GM18870 (cell line): ENCODE data around the gene RPS18.
A peak's percentile ranks its signal among the peaks of the same experiment; 100 is the strongest.
"Not testable (repeated sequence)": the region's sequence is repeated elsewhere in the genome, so short reads cannot be mapped to it uniquely, and the experiment has no call there.

Experiments used
- ATAC-seq: cut with Tn5 transposase; IDR thresholded peaks from one replicate; pipeline ENCODE4 v1.9.1; 2021; ENCODE audit warnings: moderate library complexity; ENCODE audit not compliant: unreplicated experiment

RPS18 gene

DNA sequence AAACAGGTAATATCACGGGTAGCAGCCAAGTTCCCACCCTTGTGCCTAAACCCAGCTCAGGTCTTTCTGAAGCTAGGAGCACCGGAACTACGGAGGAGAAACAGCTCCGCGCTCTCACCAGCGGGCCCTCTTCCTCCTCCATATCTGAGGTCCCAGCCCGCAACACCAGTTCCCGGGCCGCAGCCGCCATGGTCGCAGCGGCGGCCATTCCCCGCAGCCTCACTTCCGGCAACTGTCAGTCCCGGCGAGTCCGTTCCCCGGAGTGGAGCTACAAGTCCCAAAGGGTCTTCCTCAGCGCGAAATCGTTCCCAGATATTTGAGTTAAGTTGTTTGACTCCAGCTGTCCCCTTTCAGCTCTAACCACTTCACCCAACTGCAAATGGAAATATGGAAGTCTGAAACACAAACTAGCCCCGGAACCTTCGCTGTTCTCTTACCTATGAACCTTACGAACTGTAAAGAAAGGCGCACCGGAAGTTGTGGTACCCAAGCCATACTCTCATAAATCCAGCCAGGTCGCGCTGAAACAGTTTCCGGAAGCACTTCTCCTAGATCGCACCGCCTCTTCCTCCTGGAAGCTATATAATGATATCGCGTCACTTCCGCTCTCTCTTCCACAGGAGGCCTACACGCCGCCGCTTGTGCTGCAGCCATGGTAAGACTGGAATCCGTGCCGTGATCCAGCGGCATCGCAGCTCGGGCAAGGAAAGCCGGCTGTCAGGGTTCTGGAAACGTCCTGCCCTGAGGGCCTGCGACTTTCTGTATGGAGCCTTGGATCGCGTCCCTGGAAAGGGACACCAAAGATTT, at the start of gene RPS18, which contains the start of gene VPS52:
Gene RPS18, plus strand, starts transcription at position 608 of the 807 bp plus-strand sequence. Its CDS starts 45 bp downstream, at position 653.
Gene VPS52, minus strand, starts transcription at position 409 of the 807 bp plus-strand sequence. Its CDS starts 201 bp downstream, at position 208.
- ATAC-seq = peak; percentile 78

DNA sequence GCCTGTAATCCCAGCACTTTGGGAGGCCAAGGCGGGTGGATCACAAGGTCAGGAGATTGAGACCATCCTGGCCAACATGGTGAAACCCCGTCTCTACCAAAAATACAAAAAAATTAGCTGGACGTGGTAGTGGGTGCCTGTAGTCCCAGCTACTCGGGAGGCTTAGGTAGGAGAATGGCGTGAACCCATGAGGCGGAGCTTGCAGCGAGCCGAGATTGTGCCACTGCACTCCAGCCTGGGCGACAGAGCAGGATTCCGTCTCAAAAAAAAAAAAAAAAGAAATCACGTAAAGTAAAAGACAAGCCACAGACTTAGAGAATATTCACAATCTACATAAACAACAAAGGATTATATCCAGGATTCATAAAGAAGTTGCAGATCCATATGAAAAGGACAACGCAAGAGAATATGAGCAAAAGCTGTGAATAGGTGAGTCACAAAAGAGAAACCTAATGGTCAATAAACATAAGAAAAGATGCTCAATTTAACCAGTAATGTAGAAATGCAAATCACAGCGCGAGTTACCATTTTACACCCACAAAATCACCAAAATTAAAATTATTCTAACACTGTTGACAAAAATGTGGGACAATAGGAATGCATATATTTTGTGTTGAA, 45.3 kb upstream of the RPS18 start:
- ATAC-seq = not testable (repeated sequence)

DNA sequence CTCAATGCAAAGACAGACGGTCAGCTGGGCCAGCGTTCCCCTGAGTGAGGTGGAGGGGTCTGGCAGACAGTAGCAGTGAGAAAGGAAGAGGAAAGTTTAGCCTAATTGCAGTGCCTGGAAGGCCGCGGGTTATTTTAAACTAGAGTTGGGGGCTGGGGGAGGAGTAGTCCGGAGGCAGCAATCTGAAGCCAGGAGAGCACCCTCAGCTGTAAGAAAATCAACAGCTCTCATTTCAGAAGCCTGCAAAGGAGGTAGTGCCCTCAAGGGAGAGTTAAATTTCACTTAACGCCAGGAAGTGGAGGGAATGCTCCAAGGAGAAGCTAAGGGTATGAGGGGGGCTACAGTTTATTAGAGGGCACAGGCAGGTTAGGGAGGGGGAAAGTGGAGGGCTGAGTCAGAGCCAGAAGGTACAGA, 36.6 kb upstream of the RPS18 start:
- ATAC-seq = no peak

DNA sequence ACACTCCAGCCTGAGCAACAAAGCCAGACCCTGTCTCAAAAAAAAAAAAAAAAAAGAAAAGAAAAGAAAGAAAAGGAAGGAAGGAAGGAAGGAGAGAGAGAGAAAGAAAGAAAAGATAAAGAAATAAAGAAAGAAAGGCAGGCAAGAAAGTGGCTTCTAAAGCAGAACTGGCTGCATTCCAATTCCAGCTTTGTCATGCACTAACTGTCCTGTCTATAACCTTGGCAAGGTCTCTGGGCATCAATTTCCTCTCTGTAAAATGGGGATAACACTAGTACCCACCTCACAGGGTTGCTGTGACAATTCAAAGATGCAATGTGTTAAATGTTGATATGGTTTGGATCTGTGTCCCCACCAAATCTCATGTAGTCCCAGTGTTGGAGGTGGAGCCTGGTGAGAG, 35.5 kb upstream of the RPS18 start:
- ATAC-seq = no peak

DNA sequence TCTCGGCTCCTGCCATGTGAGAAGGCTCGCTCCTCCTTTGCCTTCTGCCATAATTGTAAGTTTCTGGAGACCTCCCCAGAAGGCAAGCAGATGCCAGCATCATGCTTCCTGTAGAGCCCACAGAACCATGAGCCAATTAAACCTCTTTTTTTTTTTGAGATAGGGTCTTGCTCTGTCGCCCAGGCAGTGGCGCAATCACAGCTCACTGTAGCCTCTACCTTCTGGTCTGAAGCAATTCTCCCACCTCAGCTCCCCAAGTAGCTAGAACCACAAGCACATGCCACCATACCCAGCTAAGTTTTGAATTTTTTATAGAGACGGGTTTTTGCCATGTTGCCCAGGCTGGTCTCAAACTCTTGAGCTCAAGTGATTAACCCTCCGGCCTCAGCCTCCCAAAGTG, 35.0 kb upstream of the RPS18 start:
- ATAC-seq = no peak

DNA sequence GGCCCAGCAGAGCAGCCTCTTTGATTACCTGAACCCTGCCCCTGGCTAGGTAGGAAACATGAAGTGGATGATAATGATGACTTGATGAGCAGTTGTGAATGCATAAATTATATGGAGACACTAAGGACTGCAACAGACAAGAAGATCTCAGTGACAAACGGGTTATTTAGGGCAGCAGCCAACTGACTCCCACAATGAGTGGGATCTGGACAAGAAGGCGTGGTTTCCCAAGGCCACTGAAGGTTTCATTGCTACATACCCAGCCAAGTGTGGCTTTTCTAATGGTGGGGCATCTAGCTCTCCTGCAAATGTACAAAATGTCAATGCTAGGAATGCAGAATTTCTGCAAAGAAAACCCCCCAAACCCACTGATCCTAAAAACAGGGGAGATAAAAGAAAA, 34.1 kb upstream of the RPS18 start:
- ATAC-seq = no peak

DNA sequence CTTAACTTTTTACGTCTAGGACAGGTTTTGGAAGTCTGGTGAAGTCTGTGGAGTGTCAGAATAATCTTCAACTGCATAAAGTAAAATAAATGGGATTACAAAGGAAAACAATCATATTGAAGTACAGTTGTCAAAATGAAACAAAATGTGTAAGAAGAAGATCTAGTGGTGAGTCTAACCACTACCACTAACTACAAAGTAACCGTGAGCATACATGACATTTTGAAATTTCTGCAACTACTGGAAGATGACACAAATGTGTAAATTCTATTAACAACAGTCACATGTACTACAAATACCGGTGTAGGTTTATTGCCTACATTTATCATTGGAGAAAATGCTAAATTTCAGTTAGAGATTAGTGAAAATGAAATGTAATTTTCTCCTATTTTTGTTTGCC, 29.9 kb upstream of the RPS18 start:
- ATAC-seq = no peak

DNA sequence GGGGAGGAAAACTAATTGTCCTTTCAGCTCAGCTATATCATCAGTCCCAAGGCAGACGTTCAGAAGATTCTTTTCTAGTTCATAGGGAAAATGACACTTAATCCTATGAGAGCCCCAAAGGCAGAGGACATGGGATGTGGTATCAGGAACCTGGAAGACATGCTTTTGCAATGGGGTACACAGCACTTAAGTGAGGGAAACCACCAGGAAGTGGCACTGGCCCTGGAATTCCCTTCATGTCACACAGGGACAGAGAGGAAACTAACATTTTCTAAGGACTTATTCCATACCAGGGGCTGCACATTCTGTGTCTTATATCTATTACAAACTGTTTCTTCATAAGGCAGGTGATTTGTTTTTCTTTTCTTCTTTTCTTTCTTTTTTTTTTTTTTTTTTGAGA, 28.4 kb upstream of the RPS18 start:
- no peak for ATAC-seq

DNA sequence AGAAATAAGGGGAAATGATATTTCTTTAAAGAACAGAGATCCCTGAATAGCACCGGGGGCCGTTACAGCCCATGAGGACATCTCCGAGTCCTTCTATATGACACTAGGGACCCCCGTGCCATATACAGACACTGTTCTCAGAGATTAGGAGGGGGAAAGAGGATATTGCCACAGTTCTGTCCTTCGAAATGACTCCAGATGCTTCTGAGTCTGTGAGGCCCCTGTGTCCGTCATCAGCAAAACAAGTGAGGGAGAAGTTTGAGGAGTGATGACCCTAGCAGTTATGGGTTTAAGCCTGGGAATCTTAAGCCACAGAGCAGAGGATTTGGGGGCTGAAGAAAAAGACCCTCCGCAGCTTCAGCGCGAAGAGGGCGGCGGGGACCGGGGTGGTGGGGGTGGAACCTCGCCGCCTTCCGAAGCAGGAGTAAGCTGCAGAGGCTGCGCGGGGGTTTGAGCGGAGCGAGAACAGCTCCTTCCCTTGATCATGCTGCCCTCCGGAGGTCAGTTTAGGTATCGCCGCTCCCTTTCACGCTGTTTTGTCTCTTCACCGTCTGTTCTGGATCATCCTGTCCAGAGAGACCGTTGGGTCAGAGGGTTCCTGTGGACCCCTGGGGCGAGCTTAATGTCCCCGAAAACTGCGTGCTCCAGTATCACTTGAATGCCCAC, 23.8 kb upstream of the RPS18 start:
- ATAC-seq = no peak

DNA sequence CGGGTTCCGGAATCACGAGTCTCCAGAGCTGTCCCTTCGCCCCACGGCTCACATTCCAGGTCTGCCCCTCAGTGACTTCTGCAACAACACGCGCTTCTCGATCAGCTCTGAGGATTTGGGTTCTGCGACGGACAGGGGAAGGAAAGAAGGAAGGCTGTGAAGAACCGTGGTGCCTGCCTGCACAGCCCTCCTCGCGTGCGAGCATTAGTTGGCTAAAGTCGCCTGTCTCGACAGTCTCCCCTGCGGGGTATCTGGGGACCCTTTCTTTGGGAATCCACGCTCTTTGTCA, 23.3 kb upstream of the RPS18 start:
- ATAC-seq = no peak

DNA sequence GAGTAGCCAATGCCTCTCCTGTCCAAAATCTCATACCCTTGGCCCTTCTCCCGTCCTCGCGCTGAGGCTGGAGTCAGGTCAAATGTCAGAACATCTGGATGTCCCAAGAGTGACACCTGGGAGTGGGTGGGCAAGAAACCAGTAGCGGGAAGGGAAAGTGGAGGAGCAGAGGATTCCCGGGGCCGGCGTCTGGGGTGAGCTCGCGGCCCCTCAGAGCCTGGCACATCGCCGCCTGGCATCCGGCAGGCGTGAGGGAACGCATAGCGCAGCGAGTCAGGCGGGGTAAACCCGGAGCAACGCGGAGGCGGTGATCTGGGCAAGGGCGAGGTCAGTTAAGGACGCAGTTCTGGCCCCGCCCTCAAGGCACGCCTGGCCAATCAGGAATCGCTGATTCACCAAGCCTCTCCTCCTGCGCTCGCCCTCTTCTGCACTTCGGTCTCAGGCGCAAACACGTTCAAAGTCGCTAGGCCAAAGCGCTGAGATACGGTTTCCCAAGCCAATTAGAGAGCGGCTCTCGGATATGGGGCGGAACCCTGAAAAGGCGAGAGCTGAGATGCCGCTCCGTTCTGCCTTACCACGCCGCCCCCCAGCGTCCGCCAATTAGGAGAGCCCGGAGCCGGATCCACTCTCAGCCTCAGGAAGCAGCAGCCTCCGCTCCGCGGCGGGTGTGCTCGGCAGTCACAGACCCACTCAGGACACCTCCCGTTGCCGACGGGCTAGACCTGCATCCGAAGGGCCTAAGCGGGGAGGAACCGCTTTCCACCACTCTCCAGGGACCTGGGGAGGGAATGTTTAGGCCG, 22.7 kb upstream of the RPS18 start:
- ATAC-seq = peak; percentile 89

DNA sequence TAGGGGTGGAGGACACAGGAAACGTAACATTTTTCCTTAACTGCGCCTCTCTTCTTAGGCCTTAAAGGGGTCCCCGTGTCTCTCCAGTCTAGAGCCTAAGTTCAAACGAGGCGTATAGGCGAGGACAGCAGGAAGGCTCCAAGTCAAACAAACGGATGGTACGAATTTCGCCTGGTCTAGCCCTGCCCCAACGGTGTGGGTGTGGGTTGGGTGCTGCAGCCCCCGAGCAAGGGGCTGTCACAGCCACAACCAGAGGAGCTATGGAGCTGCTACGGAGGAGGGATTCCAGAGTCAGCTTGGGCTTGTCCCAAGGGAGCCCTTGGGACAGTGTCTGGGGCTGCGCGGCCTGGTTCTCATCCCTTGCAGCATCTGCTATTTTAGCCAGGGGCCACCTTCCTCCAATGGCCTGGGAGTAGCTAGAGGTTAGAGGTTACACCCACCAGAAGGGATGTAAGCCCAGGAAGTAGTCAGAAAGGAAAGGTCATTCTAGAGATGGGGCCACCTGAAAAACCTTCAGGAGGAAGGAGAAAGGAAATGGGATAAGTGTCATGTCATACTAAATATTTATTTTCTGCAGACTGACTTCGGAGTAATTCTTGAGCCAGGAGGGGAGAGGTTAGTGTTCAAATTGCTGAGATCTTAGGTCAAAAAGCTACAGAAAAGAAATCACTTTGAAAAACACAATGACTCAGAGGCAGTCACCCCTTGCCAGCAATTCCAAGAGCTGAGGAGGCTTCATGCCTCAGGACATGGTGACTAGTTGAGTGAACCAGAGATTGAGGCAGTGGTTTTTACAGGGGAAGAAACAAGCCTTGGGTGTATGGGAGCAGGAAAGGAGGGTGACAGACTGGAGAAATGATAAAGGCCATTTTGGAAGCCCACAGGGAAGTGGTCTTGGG, 21.9 kb upstream of the RPS18 start:
- ATAC-seq = no peak

DNA sequence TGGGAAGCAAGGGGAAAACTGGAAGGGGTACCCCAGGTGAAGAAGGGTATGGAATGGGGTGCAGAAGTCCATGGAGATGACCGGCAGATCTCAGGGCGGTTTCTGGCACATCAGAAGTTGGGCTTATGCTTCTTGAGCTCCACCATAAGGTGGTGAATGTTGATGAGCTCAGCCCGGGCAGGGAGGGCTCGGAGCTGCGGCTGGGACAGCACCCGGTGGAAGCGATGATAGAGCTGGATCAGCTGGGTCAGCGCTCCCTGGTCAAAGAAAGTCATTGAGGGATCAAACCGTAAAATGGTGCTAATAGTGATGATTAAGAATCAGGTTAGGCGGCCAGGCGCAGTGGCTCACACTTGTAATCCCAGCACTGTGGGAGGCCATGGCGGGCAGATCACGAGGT, 21.1 kb upstream of the RPS18 start:
- ATAC-seq = no peak

DNA sequence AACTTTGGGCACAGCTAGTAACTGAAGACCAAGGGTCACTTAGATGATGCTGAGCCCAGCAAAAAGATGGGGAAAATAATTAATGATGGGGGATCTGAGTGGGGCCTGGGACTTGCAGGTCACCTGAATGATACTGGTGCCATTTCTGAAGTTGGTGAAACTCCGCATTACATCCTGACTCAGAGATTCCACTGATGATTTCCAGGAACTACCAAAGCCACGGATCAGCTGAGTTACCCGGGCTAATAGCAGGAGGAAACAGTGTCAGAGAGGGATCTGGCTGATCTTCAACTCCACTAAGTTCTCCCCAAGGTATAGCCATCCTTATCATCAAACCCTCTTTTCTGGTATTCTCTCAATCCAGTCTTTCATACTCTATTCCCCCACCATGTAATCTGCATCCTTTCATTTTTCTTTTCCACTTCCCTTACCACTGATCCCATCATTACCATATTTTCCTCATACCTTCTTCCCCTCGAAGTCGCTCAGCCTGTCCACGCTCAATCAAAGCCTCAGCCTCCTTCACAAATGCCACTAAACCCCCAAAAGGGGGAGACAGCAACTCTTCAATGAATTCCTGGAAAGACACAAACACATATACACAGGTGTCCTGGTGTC, 20.4 kb upstream of the RPS18 start:
- ATAC-seq = no peak

DNA sequence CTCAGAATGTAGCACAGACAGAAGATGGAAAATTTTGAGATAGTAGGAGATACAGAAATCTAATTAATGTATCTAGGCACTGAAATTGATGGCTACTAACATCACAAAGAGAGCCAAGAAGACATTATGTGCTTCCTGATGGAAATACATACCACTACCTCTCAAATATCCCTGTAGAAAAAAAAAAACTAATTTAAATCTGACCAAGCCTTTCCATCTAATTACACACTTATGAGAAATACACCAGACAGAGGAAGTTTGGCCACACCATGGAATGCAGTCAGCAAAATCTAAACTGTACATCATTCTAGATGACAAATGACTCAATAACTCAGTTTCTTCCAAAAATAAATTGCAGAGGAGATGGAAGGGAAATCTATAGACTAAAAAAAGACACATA, 19.1 kb upstream of the RPS18 start:
- no peak for ATAC-seq

DNA sequence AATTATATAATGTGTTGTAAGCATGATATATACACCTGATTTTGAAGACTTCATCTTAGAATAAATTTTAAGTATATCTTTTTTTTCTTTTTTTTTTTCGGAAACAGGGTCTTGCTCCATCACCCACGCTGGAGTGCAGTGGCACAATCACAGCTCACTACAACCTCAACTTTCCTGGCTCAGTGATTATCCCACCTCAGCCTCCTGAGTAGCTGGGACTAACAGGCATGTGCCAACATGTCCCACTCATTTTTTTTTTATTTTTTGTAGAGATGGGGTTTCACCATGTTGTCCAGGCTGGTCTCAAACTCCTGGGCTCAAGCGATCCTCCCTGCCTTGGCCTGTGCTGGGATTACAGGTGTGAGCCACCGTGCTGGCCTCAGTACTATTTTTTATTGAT, 17.3 kb upstream of the RPS18 start:
- ATAC-seq = no peak

DNA sequence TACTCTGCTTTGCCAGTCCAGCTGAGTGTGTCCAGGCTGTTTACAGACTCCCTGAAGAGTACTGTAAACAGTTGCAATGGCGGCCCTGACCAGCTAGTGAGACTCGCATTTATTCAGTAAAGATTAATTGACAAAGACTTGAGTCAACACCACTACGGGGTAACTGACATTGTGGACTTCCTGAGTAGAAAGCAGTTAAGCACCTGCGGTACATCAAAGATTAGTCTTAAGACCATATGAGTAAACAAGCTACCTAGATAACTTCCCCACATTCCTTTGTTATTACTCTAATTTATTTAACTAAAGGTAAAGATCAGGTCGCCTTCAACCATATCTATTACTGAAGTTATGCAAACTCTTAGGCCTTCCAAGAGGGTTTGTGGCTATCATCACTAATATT, 12.8 kb upstream of the RPS18 start:
- ATAC-seq = no peak

DNA sequence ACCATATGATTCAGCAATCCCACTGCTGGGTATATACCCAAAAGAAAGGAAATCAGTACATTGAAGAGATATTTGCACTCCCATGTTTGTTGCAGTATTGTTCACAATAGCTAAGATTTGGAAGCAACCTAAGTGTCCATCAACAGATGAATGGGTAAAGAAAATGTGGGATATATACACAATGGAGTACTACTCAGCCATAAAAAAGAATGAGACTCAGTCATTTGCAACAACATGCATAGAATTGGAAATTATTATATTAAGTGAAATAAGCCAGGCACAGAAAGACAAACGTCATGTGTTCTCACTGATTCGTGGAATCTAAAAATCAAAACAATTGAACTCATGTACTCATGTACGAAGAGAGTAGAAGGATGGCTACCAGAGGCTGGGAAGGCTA, 9.4 kb upstream of the RPS18 start:
- not testable (repeated sequence) for ATAC-seq

DNA sequence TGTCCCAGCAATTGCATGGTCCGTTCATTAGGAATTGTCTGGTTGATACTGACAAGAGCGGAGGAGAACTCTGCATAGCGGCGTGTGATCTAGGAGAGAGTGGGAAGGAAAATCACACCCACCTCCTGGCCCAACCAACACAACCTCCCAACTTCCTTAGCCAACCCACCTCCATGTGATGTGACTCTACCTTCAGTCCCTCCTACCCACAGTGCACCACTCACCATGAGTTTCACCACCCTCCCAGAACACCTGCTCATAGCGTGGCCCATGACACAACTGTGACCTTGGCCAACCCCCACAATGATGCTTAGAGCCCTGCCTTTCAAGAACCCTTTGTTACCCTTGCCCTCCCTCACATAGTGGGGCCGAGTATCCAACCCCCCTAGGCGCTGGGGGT, 7.9 kb upstream of the RPS18 start:
- ATAC-seq = no peak

DNA sequence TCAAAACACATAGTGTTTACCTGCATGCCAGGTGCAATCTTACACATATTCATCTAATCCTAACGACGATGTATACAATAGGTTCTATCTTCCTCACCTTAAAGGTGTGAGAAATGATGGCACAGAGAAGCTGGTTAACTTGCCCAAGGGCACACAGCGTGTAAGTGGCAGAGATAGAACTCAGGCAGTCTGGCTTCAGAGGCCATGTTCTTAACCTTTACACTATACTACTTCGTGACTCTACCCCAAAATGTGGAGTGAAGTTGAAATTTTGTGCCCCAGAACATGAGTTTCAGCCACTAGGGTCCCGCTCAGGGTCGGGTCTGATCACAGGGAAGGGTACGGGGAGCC, 783 bp upstream of the RPS18 start:
- no peak for ATAC-seq
